ENCODE data around the gene SLC43A2. TPM values are rescaled to one million over a fixed set of nuclear protein-coding genes. Genes with fewer than 3 reads are reported as not detected.

Gene SLC43A2
- total RNA-seq, 1 experiment from 2014 or later: 12.6 TPM

DNA sequence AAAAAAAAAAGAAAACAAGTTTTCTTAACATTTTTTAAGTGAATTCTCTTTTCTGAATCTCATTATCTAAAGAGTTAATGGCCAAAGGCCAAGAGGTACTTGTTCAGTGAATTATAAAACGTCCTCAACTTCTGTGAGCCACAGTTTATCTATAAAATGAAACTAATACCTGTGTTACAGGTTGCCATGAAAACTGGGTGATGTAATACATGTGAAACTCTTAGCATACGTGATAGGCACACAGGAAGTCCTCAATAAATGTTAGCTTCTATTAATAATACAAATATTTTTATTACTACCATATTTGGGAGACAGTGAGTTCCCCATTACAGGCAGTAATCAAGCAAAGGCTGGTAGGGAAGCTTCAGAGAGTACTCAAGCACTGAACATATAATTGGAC, 98.8 kb downstream of the SLC43A2 start:
- no peak overlapping the region for H3K27ac ChIP-seq (ENCODE audit: low read depth, low read length)
- POLR2A ChIA-PET: no interaction called here

More for the DNA sequence above, 98.8 kb downstream of the SLC43A2 start:
- TF ChIP-seq, protein P1, sequence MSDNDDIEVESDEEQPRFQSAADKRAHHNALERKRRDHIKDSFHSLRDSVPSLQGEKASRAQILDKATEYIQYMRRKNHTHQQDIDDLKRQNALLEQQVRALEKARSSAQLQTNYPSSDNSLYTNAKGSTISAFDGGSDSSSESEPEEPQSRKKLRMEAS (IDR thresholded peaks at IDR 0.05): no peak
- TF ChIP-seq EZH2phosphoT487 (IDR thresholded peaks at IDR 0.05; ENCODE audit: borderline replicate concordance) (no peak), CBX3 (IDR thresholded peaks at IDR 0.05; ENCODE audit: low read depth) (no peak), SIN3A (IDR thresholded peaks at IDR 0.05; ENCODE audit: low read depth) (no peak), POLR2A (IDR thresholded peaks at IDR 0.05; ENCODE audit: borderline replicate concordance, extremely low read depth, insufficient read depth, insufficient read length) (no peak), TCF7L2 (IDR thresholded peaks at IDR 0.05; ENCODE audit: borderline replicate concordance, extremely low read depth, insufficient read depth, insufficient read length) (no peak), EGR1 (IDR thresholded peaks at IDR 0.05; ENCODE audit: low read depth) (no peak), ELF1 (IDR thresholded peaks at IDR 0.05; ENCODE audit: borderline replicate concordance, low read depth) (no peak), JUND (IDR thresholded peaks at IDR 0.05) (no peak), POLR2AphosphoS5 (IDR thresholded peaks at IDR 0.05; ENCODE audit: low read depth, low read length) (no peak), FOSL1 (IDR thresholded peaks at IDR 0.05; ENCODE audit: low read depth) (no peak), YY1 (IDR thresholded peaks at IDR 0.05; ENCODE audit: extremely low read depth, insufficient replicate concordance, low read depth, low read length) (no peak), SP1 (IDR thresholded peaks at IDR 0.05; ENCODE audit: low read depth) (0 out of 2 replicates have a peak, but pooled peaks have one; percentile 9), CEBPB (IDR thresholded peaks at IDR 0.05; ENCODE audit: low read depth) (peak; percentile 45; the same call in 1 of the 2 replicates), SRF (IDR thresholded peaks at IDR 0.05; ENCODE audit: low read depth) (0 out of 2 replicates have a peak, but pooled peaks have one; percentile 21), EZH2 (IDR thresholded peaks at IDR 0.05) (no peak)
- TF ChIP-seq, protein P2, sequence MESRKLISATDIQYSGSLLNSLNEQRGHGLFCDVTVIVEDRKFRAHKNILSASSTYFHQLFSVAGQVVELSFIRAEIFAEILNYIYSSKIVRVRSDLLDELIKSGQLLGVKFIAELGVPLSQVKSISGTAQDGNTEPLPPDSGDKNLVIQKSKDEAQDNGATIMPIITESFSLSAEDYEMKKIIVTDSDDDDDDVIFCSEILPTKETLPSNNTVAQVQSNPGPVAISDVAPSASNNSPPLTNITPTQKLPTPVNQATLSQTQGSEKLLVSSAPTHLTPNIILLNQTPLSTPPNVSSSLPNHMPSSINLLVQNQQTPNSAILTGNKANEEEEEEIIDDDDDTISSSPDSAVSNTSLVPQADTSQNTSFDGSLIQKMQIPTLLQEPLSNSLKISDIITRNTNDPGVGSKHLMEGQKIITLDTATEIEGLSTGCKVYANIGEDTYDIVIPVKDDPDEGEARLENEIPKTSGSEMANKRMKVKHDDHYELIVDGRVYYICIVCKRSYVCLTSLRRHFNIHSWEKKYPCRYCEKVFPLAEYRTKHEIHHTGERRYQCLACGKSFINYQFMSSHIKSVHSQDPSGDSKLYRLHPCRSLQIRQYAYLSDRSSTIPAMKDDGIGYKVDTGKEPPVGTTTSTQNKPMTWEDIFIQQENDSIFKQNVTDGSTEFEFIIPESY (IDR thresholded peaks at IDR 0.05; ENCODE audit: extremely low read depth, insufficient replicate concordance, low read length): no peak
- TF ChIP-seq, protein P3, sequence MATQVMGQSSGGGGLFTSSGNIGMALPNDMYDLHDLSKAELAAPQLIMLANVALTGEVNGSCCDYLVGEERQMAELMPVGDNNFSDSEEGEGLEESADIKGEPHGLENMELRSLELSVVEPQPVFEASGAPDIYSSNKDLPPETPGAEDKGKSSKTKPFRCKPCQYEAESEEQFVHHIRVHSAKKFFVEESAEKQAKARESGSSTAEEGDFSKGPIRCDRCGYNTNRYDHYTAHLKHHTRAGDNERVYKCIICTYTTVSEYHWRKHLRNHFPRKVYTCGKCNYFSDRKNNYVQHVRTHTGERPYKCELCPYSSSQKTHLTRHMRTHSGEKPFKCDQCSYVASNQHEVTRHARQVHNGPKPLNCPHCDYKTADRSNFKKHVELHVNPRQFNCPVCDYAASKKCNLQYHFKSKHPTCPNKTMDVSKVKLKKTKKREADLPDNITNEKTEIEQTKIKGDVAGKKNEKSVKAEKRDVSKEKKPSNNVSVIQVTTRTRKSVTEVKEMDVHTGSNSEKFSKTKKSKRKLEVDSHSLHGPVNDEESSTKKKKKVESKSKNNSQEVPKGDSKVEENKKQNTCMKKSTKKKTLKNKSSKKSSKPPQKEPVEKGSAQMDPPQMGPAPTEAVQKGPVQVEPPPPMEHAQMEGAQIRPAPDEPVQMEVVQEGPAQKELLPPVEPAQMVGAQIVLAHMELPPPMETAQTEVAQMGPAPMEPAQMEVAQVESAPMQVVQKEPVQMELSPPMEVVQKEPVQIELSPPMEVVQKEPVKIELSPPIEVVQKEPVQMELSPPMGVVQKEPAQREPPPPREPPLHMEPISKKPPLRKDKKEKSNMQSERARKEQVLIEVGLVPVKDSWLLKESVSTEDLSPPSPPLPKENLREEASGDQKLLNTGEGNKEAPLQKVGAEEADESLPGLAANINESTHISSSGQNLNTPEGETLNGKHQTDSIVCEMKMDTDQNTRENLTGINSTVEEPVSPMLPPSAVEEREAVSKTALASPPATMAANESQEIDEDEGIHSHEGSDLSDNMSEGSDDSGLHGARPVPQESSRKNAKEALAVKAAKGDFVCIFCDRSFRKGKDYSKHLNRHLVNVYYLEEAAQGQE (IDR thresholded peaks at IDR 0.05; ENCODE audit: low read depth): no peak
- TF ChIP-seq, protein P4, sequence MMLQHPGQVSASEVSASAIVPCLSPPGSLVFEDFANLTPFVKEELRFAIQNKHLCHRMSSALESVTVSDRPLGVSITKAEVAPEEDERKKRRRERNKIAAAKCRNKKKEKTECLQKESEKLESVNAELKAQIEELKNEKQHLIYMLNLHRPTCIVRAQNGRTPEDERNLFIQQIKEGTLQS (IDR thresholded peaks at IDR 0.05): no peak
- TF ChIP-seq, protein P5, sequence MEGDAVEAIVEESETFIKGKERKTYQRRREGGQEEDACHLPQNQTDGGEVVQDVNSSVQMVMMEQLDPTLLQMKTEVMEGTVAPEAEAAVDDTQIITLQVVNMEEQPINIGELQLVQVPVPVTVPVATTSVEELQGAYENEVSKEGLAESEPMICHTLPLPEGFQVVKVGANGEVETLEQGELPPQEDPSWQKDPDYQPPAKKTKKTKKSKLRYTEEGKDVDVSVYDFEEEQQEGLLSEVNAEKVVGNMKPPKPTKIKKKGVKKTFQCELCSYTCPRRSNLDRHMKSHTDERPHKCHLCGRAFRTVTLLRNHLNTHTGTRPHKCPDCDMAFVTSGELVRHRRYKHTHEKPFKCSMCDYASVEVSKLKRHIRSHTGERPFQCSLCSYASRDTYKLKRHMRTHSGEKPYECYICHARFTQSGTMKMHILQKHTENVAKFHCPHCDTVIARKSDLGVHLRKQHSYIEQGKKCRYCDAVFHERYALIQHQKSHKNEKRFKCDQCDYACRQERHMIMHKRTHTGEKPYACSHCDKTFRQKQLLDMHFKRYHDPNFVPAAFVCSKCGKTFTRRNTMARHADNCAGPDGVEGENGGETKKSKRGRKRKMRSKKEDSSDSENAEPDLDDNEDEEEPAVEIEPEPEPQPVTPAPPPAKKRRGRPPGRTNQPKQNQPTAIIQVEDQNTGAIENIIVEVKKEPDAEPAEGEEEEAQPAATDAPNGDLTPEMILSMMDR (IDR thresholded peaks at IDR 0.05 in 2 of 3, conservative IDR thresholded peaks at IDR 0.05 in 1 of 3; ENCODE audit: borderline replicate concordance in 1 of 3, insufficient read depth in 1 of 3, low read depth in 2 of 3, low read length in 2 of 3): no peak
- RAD21 ChIA-PET (ENCODE audit: low non-redundant PET in 1 of 2, low total read pairs in 2 of 2, uncharacterized antibody in 2 of 2, unreplicated experiment in 2 of 2): no interaction called here
- no peaks in the 10 kb centered on the region for H3K9me2 ChIP-seq (ENCODE audit: insufficient read depth)
- H3K4me1 ChIP-seq (ENCODE audit: control insufficient read depth in 1 of 2, insufficient read depth in 2 of 2, low read length in 2 of 2): no peaks in the 10 kb centered on the region
- H3K4me2 ChIP-seq (ENCODE audit: low read length): no peak overlapping the region
- H3K9ac ChIP-seq (ENCODE audit: low read length): no peak overlapping the region
- peaks cover 26 to 46% of the 10 kb centered on the region in 2 experiments for H3K36me3 ChIP-seq (ENCODE audit: control insufficient read depth in 1 of 2, insufficient read depth in 2 of 2, low read length in 2 of 2)
- H3K4me3 ChIP-seq (replicated peaks in 1 of 2; ENCODE audit: low read depth in 1 of 2, low read length in 2 of 2): no peak overlapping the region
- DNase-seq (ENCODE audit: low read depth, low spot score) (no peak), ATAC-seq (no peak)
- H4K20me1 ChIP-seq (ENCODE audit: insufficient read depth): no peaks in the 10 kb centered on the region
- H3K79me2 ChIP-seq (ENCODE audit: insufficient read depth, low read length): no peaks in the 10 kb centered on the region; the same call in 1 of the 2 replicates
- CTCF ChIA-PET: no interaction called here
- no peaks in the 10 kb centered on the region for H3K27me3 ChIP-seq (ENCODE audit: insufficient read depth, low read length)
- intact Hi-C loops (cut with micrococcal nuclease): no loop called here
- no TSS peak for BruUV-seq (replicated peaks)
- no peak overlapping the region for H2AFZ ChIP-seq (ENCODE audit: low read depth, low read length, poor library complexity, severe bottlenecking)
- no peaks in the 10 kb centered on the region for H3K9me3 ChIP-seq (ENCODE audit: control insufficient read depth in 1 of 2, insufficient read depth in 1 of 2, low read depth in 1 of 2, low read length in 2 of 2)
